ENCODE data around the gene EPN3. TPM values are rescaled to one million over a fixed set of nuclear protein-coding genes. Genes with fewer than 3 reads are reported as not detected.

EPN3 gene
- total RNA-seq, 4 donors from 2014 or later = 7.3 TPM; not detected in 3

DNA sequence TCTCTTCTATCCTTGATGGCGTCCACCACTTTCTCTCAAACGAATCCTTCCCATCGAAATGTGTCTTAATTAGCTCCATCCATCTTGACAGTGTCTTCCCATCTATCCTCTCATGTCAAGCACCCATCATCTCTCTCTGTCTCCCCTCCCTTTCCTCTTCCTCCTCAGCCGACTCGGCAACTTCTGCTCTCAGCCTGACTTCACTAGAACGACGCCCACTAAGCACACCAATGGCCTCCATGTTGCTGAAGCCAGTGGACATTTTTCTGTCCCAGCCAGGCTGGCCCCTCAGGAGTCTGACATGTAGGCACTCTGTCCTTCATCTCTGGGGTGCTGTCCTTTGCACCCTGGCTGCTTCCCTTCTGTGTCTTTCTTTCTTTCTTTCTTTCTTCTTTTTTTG is 12.0 kb downstream of the EPN3 start:
- peaks cover 0 to 48% (median 20%) of the 10 kb centered on the region in 3 donors for H3K4me1 ChIP-seq
- H3K27ac ChIP-seq = no peak overlapping the region
- no peaks in the 10 kb centered on the region for H3K9me3 ChIP-seq
- TF ChIP-seq, protein P1, sequence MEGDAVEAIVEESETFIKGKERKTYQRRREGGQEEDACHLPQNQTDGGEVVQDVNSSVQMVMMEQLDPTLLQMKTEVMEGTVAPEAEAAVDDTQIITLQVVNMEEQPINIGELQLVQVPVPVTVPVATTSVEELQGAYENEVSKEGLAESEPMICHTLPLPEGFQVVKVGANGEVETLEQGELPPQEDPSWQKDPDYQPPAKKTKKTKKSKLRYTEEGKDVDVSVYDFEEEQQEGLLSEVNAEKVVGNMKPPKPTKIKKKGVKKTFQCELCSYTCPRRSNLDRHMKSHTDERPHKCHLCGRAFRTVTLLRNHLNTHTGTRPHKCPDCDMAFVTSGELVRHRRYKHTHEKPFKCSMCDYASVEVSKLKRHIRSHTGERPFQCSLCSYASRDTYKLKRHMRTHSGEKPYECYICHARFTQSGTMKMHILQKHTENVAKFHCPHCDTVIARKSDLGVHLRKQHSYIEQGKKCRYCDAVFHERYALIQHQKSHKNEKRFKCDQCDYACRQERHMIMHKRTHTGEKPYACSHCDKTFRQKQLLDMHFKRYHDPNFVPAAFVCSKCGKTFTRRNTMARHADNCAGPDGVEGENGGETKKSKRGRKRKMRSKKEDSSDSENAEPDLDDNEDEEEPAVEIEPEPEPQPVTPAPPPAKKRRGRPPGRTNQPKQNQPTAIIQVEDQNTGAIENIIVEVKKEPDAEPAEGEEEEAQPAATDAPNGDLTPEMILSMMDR (IDR thresholded peaks at IDR 0.05) = no peak
- TF ChIP-seq POLR2AphosphoS5 (IDR thresholded peaks at IDR 0.05) = no peak
- TF ChIP-seq EP300 (IDR thresholded peaks at IDR 0.05) = no peak
- TF ChIP-seq POLR2A (IDR thresholded peaks at IDR 0.05) = no peak
- H3K36me3 ChIP-seq = peaks cover 0 to 13% of the 10 kb centered on the region in 2 donors
- no peak overlapping the region for H3K4me3 ChIP-seq
- WGBS, 2 donors (ENCODE audit: low coverage in 1 of 2) = 66 to 77% methylated on average over 7 of the region's 7 CpGs
- no peak for ATAC-seq
- no peaks in the 10 kb centered on the region for H3K27me3 ChIP-seq

DNA sequence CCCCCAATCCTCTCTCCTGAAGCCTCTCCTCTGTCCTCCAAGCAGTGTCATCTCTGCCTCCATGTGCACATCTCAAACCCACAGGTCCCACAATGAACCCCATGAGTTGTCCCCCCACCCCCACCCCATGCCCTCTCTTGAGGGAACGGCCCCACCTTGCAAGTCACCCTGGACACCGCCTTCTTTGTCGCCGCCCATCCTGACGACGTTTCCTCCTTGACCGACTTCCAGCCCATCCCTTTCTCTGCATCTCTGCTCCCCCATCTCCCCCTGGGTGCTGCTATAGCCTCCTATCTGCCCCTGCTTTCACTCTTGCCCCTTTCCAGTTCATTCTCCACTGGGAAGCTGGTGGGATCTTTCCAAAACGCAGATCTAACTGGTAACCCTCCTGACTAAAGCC is 12.8 kb downstream of the EPN3 start:
- TF ChIP-seq POLR2AphosphoS5 (IDR thresholded peaks at IDR 0.05) (no peak), POLR2A (IDR thresholded peaks at IDR 0.05) (no peak), EP300 (IDR thresholded peaks at IDR 0.05) (no peak)
- TF ChIP-seq, protein P1 (IDR thresholded peaks at IDR 0.05) = no peak
- H3K4me1 ChIP-seq = peaks cover 0 to 48% (median 20%) of the 10 kb centered on the region in 3 donors
- WGBS, 2 donors (ENCODE audit: low coverage in 1 of 2) = 64 to 100% methylated on average over 1 to 8 of the region's 8 CpGs
- ATAC-seq = no peak
- H3K27me3 ChIP-seq = no peaks in the 10 kb centered on the region
- no peak overlapping the region for H3K4me3 ChIP-seq
- H3K9me3 ChIP-seq = no peaks in the 10 kb centered on the region
- H3K36me3 ChIP-seq = peaks cover 0 to 21% of the 10 kb centered on the region in 2 donors
- no peak overlapping the region for H3K27ac ChIP-seq

DNA sequence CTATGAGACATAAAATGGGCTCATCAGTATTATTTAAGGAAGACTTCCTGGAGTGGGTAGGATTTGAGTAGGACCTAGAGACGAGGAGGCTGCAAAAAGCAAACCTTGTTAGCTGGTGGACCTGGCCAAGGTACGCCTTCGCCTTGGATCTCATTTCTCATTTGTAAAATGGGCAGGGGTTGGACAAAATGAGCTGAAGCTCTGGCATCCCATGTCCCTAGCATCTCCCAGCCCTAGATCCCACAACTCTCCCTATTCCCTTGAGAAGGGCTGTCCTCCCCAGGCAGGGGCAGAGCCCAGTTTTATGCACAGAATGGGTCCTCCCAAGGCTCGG is 14.1 kb downstream of the EPN3 start:
- TF ChIP-seq EP300 (IDR thresholded peaks at IDR 0.05) (no peak), POLR2A (IDR thresholded peaks at IDR 0.05) (no peak), POLR2AphosphoS5 (IDR thresholded peaks at IDR 0.05) (no peak)
- TF ChIP-seq, protein P1 (IDR thresholded peaks at IDR 0.05) = no peak
- no peak for ATAC-seq
- peak overlapping the region in 3 of 4 donors; percentile 82 to 90 (median 84) for H3K27ac ChIP-seq
- peaks cover 0 to 49% (median 20%) of the 10 kb centered on the region in 3 donors for H3K4me1 ChIP-seq
- H3K36me3 ChIP-seq = peaks cover 0 to 31% of the 10 kb centered on the region in 2 donors
- H3K4me3 ChIP-seq = peak overlapping the region in 1 of 2 donors; percentile 65
- H3K9me3 ChIP-seq = no peaks in the 10 kb centered on the region
- 52 to 57% methylated on average over 3 of the region's 4 CpGs for WGBS, 2 donors (ENCODE audit: low coverage in 1 of 2)
- no peaks in the 10 kb centered on the region for H3K27me3 ChIP-seq

DNA sequence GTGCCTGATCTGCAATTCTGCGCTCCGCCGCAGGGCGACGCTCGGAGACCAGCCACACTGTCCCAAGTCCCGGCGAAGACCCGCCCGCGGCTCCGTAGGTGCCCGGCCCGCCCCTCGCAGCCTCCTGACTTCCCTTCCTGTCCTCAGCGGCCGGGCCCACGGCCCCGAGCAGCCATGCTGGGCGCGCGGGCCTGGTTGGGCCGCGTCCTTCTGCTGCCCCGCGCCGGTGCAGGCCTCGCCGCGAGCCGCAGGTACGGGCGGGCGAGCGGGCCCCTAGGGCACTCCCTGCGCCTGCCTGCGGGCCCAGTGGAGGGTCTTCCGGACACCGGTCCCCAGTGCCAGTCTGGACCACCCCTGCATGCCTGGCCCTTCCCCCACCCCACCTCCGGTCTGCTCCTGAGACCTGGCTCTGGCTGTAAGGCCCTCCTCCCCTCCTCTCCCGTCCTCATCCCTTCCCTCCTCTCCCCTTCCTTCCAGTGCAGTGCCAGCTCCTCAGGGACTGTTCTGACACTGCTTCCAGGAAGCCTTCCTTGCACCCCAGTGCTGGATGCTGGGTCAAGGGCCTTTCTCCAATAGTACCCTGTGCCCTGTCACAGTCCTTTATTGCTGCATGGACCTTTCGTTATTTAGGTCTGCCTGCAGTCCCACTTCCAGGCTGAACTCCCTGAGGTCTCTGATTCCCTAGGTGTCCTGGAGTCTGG is 14.7 kb downstream of the EPN3 start, which contains the start of gene SPATA20:
SPATA20 (plus strand) TSS at position 140 of the 701 bp plus-strand sequence; CDS start at position 175, 35 bp downstream.
- Histone ChIP-seq H3K9me3 (no peaks in the 10 kb centered on the region), H3K36me3 (peaks cover 0 to 36% of the 10 kb centered on the region in 2 donors), H3K4me1 (peaks cover 0 to 46% (median 20%) of the 10 kb centered on the region in 3 donors), H3K4me3 (peak within 1 kb of the TSS; percentile 64 to 65), H3K27me3 (no peaks in the 10 kb centered on the region), H3K27ac (peak within 1 kb of the TSS; percentile 66 to 90 (median 83))
- peak; percentile 90 for ATAC-seq
- 35 to 43% methylated on average over 1 to 2 of the region's 42 CpGs for WGBS, 2 donors (ENCODE audit: low coverage in 1 of 2)
- TF ChIP-seq POLR2A (IDR thresholded peaks at IDR 0.05) (peak; percentile 70 to 90), POLR2AphosphoS5 (IDR thresholded peaks at IDR 0.05) (peak; percentile 27), EP300 (IDR thresholded peaks at IDR 0.05) (no peak)
- TF ChIP-seq, protein P1 (IDR thresholded peaks at IDR 0.05) = peak in 3 of 4 experiments; percentile 99 to 100 (median 99)

DNA sequence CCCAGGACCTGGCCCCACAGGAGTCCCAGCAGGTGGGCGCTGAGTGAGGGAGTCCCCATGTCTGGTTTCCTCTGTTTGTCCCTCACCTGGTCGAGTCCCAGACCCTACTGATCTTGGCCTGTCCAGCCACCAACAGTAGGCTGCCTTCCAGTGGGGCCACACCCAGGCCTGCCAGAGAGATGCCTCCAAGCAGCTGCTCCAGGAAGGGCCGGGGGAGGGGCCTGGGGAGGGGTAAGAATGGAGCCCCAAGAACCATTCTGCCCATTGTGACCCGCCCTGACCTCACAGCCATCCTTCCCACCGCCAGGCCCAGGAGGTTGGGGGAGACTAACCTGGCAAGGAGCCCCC is 15.2 kb downstream of the EPN3 start:
- H3K4me3 ChIP-seq = peak overlapping the region in 1 of 2 donors; percentile 65
- peak overlapping the region in 3 of 4 donors; percentile 82 to 90 (median 84) for H3K27ac ChIP-seq
- H3K27me3 ChIP-seq = no peaks in the 10 kb centered on the region
- H3K36me3 ChIP-seq = peaks cover 0 to 42% of the 10 kb centered on the region in 2 donors
- 60% methylated on average over 2 of the region's 5 CpGs; no CpG with 5 or more reads in 1 of the 2 donors for WGBS, 2 donors (ENCODE audit: low coverage in 1 of 2)
- no peak for ATAC-seq
- no peaks in the 10 kb centered on the region for H3K9me3 ChIP-seq
- peaks cover 0 to 41% (median 15%) of the 10 kb centered on the region in 3 donors for H3K4me1 ChIP-seq
- no peak for TF ChIP-seq POLR2A (IDR thresholded peaks at IDR 0.05)
- no peak for TF ChIP-seq EP300 (IDR thresholded peaks at IDR 0.05)
- no peak for TF ChIP-seq POLR2AphosphoS5 (IDR thresholded peaks at IDR 0.05)
- TF ChIP-seq, protein P1 (IDR thresholded peaks at IDR 0.05) = no peak
